Fibroblast of skin of scalp (primary cell): Measurements from ENCODE around the gene CFAP73.

Experiments used
- DNase-seq: peaks from one replicate; pipeline ENCODE4 v3.0.0-alpha.2; 2013

CFAP73 gene

GRCh38 chr12:113142173-113142885 is 7.2 kb upstream of the CFAP73 start:
- no peak for DNase-seq

GRCh38 chr12:113142886-113143332 is 6.6 kb upstream of the CFAP73 start:
- no peak for DNase-seq

- DNase-seq, result no peak
Observed at GRCh38 chr12:113143959-113144358, 5.6 kb upstream of the CFAP73 start.

GRCh38 chr12:113144806-113145205 is 4.7 kb upstream of the CFAP73 start:
- DNase-seq, result no peak

GRCh38 chr12:113145720-113146551 is 3.6 kb upstream of the CFAP73 start:
- DNase-seq, result no peak

GRCh38 chr12:113146999-113147398 is 2.5 kb upstream of the CFAP73 start:
- no peak for DNase-seq

- no peak for DNase-seq
Observed at GRCh38 chr12:113151655-113152054, 2.1 kb downstream of the CFAP73 start.

GRCh38 chr12:113152196-113152834 is 2.8 kb downstream of the CFAP73 start:
- no peak for DNase-seq

- DNase-seq, result peak; percentile 69
Observed at GRCh38 chr12:113152835-113153814, 3.6 kb downstream of the CFAP73 start.

GRCh38 chr12:113154351-113154973 is 4.9 kb downstream of the CFAP73 start:
- DNase-seq, result no peak

- no peak for DNase-seq
Observed at GRCh38 chr12:113155060-113155459, 5.5 kb downstream of the CFAP73 start.

- no peak for DNase-seq
Observed at GRCh38 chr12:113155646-113156045, 6.1 kb downstream of the CFAP73 start.

- no peak for DNase-seq
Observed at GRCh38 chr12:113157218-113157859, 7.8 kb downstream of the CFAP73 start.

GRCh38 chr12:113158439-113159203 is 9.1 kb downstream of the CFAP73 start:
- DNase-seq, result no peak

- no peak for DNase-seq
Observed at GRCh38 chr12:113159937-113160336, 10.4 kb downstream of the CFAP73 start.

- no peak for DNase-seq
Observed at GRCh38 chr12:113161415-113162016, 12.0 kb downstream of the CFAP73 start.

- DNase-seq, result peak; percentile 43
Observed at GRCh38 chr12:113162102-113163029, 12.8 kb downstream of the CFAP73 start.

- no peak for DNase-seq
Observed at GRCh38 chr12:113163030-113163360, 13.5 kb downstream of the CFAP73 start.

GRCh38 chr12:113164014-113164413 is 14.5 kb downstream of the CFAP73 start:
- DNase-seq, result no peak
